Prostate gland (tissue), 2 donors: ENCODE data around the gene OOSP3. TPM values are rescaled to one million over a fixed set of nuclear protein-coding genes. Genes with fewer than 3 reads are reported as not detected.
A peak's percentile ranks its signal among the peaks of the same experiment; 100 is the strongest.

Source experiments
- DNase-seq: peaks from one replicate; pipeline ENCODE4 v3.0.0-alpha.2; 2019; ENCODE audit warnings: low spot score
- H3K27ac ChIP-seq, 2 donors: fragments of 200-600 bp; sonication (generic); 2 replicates each; pipeline ENCODE4 v1.5.1; 2017 to 2019
- H3K27me3 ChIP-seq: fragments of 200-600 bp; sonication (generic); replicated peaks from 2 replicates; pipeline ENCODE4 v1.5.1; 2019; ENCODE audit not compliant: insufficient read depth
- H3K36me3 ChIP-seq, 2 donors: fragments of 200-600 bp; sonication (generic); 1 replicate in 1 of 2; 2 replicates in 1 of 2; pipeline versions ENCODE4 v1.5.1 to v1.8.1; 2017 to 2019
- H3K4me1 ChIP-seq: fragments of 200-600 bp; sonication (generic); replicated peaks from 2 replicates; pipeline ENCODE4 v1.5.1; 2019
- H3K4me3 ChIP-seq, 2 donors: fragments of 200-600 bp; sonication (generic); 2 replicates each; pipeline ENCODE4 v1.5.1; 2017 to 2019
- H3K9me3 ChIP-seq: fragments of 200-600 bp; sonication (generic); 2 replicates; pipeline ENCODE4 v1.5.1; 2017
- CTCF ChIP-seq, 4 experiments: fragments of 200-600 bp in 2 of 4; fragments of 450-650 bp in 2 of 4; sonication (generic) in 2 of 4; IDR thresholded peaks; 1 replicate in 3 of 4; 2 replicates in 1 of 4; pipeline ENCODE4 v1.5.1; 2016 to 2019; ENCODE audit warnings: antibody characterized with exemption in 4 of 4, mild to moderate bottlenecking in 2 of 4, moderate library complexity in 2 of 4
- POLR2A ChIP-seq: fragments of 450-650 bp; IDR thresholded peaks from one replicate; pipeline ENCODE4 v1.6.1; 2016; ENCODE audit warnings: antibody characterized with exemption, mild to moderate bottlenecking
- POLR2AphosphoS5 ChIP-seq: sonication (generic); formaldehyde crosslinking; IDR thresholded peaks from one replicate; pipeline ENCODE4 v1.6.1; 2017; ENCODE audit warnings: antibody characterized with exemption
- WGBS: methylation state at CpG from one replicate; pipeline ENCODE4 v1.1.5; 2018; 5-methylcytosine and 5-hydroxymethylcytosine counted together
- intact Hi-C: fragments of 100-400 bp; cut with DNase I; formaldehyde crosslinking; loops from one replicate; pipeline ENCODE4 v1.14.2; 2022
- total RNA-seq, 2 donors: library from RNA; depleted of rRNA; stranded (reverse); fragments of >200 nt; gene quantifications; one replicate each; pipeline ENCODE4 v1.1.0, GENCODE V29; 2016

Gene OOSP3
- total RNA-seq, 2 donors from 2014 or later, result not detected

DNA sequence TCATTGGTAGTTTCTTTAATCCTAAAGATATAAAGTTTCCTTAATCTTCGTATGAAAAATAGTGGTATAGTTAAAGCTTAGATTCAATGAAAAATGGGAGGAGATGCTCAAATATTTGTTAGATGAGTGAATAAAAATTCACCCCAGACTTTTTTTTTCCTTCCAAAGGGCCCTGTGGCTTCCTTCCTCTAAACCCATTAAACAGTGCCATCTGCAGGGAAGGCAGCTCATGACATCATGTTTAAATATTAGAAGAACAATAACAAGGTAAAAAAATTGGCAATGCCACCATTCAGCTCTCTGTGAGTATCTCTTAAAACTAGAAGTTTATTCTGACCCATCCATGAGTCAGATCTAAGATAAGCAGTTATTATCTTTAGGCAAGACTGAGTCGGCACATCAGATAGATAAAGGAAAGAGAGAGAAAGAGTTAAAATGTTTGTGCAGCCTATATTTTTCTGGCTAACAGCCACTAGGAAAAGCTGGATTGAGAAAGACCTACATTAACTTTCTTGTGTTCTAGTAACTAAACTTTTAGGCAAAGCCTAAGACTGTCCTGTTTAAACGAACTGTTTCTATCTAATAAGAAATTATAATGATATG, 40.5 kb downstream of the OOSP3 start:
- intact Hi-C loops, result loop anchor here (10.0 kb wide), 1 partner anchor 64 kb away; no protein-coding TSS in a partner anchor
- Histone ChIP-seq H3K27ac (no peak overlapping the region), H3K4me1 (no peaks in the 10 kb centered on the region), H3K4me3 (no peak overlapping the region), H3K27me3 (no peaks in the 10 kb centered on the region), H3K9me3 (no peaks in the 10 kb centered on the region), H3K36me3 (no peaks in the 10 kb centered on the region)
- DNase-seq, result no peak
- TF ChIP-seq CTCF (IDR thresholded peaks at IDR 0.05), result peak in 3 of 4 experiments; percentile 27 to 45 (median 28)
- TF ChIP-seq POLR2A, result no peak
- WGBS, result 39% methylated on average over 3 of the region's 3 CpGs

DNA sequence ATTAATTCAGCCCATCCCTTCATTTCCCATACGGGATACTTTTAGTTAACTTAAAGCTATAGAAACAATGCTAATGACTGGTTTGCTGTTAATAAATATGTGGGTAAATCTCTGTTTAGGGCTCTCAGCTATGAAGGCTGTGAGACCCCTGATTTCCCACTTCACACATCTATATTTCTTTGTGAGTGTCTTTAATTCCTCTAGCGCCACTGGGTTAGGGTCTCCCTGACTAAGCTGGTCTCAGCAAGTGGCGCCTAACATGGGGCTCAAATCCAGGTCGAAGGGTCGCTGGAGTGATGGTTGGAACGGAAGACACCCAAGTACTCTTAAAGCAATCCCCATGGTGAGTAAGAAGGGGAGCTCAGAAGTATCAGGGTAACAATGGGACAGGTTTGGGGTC, 45.2 kb downstream of the OOSP3 start:
- TF ChIP-seq CTCF (IDR thresholded peaks at IDR 0.05), result no peak
- Histone ChIP-seq H3K4me1 (no peaks in the 10 kb centered on the region), H3K36me3 (no peaks in the 10 kb centered on the region), H3K9me3 (no peaks in the 10 kb centered on the region), H3K4me3 (no peak overlapping the region), H3K27ac (no peak overlapping the region), H3K27me3 (no peaks in the 10 kb centered on the region)
- intact Hi-C loops, result no loop called here
- DNase-seq, result no peak
- 95% methylated on average over 6 of the region's 6 CpGs for WGBS

DNA sequence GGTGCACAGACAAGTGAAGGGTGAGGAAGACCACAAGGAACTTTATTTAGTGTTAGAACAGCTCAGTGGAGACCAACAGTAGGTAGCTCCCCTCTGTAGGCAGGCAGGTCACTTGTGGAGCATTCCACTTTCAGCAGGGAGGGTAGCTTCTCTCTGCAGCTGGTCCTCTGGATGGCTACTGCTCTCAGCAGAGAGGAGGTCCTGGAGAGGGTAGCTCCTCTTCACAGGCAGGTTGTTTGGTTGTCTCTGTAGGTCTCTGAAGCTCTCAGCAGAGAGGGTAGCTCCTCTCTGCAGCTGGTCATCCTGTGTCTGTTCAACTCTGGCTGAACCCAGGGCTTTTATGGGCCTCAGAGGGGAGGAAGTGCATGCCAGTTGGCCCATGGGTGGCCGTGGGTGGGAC, 53.1 kb downstream of the OOSP3 start:
- WGBS, result 89% methylated on average over 1 of the region's 1 CpG
- H3K27ac ChIP-seq, result no peak overlapping the region
- no peaks in the 10 kb centered on the region for H3K4me1 ChIP-seq
- H3K36me3 ChIP-seq, result no peaks in the 10 kb centered on the region
- no peak for DNase-seq
- intact Hi-C loops, result no loop called here
- no peaks in the 10 kb centered on the region for H3K27me3 ChIP-seq
- H3K4me3 ChIP-seq, result no peak overlapping the region
- TF ChIP-seq POLR2AphosphoS5 (no peak), CTCF (IDR thresholded peaks at IDR 0.05) (no peak), POLR2A (no peak)
- no peaks in the 10 kb centered on the region for H3K9me3 ChIP-seq

DNA sequence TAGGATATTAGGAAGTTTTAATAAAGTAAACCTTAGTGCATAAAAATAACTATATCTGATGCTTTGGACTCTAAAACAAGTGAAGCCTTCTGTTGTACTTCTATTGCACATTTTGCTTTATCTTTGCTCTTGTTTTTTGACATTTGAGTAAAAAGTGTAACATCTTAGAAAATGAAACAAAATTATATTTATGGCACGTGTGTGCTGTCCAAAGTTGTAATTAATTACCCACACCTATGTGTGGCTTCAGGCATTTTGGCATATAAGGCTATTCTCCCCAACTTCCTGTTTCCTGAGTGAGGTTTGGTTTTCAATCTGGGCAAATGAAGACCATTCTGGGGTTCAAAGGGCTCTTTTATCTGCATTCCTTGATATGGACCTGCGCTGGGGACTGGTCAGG, 59.5 kb downstream of the OOSP3 start, which contains the start of gene OOSP1:
Gene OOSP1 (plus strand): TSS at position 301 of the 400 bp plus-strand sequence. CDS start 23 bp downstream, at position 324.
- Histone ChIP-seq H3K27ac (no peak within 1 kb of the TSS), H3K36me3 (no peaks in the 10 kb centered on the region), H3K9me3 (no peaks in the 10 kb centered on the region), H3K4me1 (no peaks in the 10 kb centered on the region), H3K27me3 (no peaks in the 10 kb centered on the region), H3K4me3 (no peak within 1 kb of the TSS)
- WGBS, result 75% methylated on average over 2 of the region's 2 CpGs
- intact Hi-C loops, result no loop called here
- no peak for DNase-seq
- TF ChIP-seq CTCF (IDR thresholded peaks at IDR 0.05), result no peak

DNA sequence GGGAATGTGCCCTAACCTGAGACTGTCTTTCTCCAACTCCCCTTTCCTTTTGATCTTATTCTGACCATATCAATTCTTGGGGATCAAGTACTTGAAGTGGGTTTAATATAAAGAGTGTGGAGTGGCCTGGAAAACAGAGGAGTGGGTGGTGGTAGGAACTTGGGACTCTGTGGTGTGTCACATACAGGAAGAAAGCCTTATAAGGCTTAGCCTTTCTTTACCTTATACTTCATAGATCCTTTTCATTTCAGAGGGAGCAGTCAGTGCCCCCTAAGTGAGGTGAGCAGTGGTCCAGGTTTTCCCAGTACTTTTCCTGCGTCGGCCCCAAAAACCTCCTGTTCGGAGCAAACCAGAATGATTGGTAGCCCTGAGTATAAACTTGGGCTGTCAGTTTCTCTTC, 60.1 kb downstream of the OOSP3 start:
- Histone ChIP-seq H3K36me3 (no peaks in the 10 kb centered on the region), H3K4me1 (no peaks in the 10 kb centered on the region), H3K9me3 (no peaks in the 10 kb centered on the region), H3K4me3 (no peak overlapping the region), H3K27ac (no peak overlapping the region), H3K27me3 (no peaks in the 10 kb centered on the region)
- WGBS, result 95% methylated on average over 3 of the region's 3 CpGs
- DNase-seq, result no peak
- TF ChIP-seq POLR2AphosphoS5 (no peak), CTCF (IDR thresholded peaks at IDR 0.05) (no peak), POLR2A (no peak)
- intact Hi-C loops, result no loop called here
